MM.1S (cell line): ENCODE data around the gene TBC1D9B.

Experiments used
- CTCF ChIP-seq: fragments of 300-600 bp; sonication (generic); IDR thresholded peaks from 2 replicates; pipeline ENCODE4 v1.5.1; 2016; ENCODE audit warnings: antibody characterized with exemption, low read length, mixed read lengths
- EZH2 ChIP-seq: fragments of 300-600 bp; sonication (generic); optimal IDR thresholded peaks from 2 replicates; pipeline ENCODE3; 2017; ENCODE audit warnings: low read depth, mild to moderate bottlenecking, antibody characterized with exemption, low read length, mixed read lengths
- EZH2phosphoT487 ChIP-seq: fragments of 300-600 bp; sonication (generic); IDR thresholded peaks from 2 replicates; pipeline ENCODE4 v1.6.1; 2018; ENCODE audit warnings: antibody characterized with exemption, low read length

- TF ChIP-seq EZH2 (no peak), EZH2phosphoT487 (no peak), CTCF (no peak)
Observed at GRCh38 chr5:179865491-179866240, 42.0 kb downstream of the TBC1D9B start.
